Measurements from ENCODE around the gene C17orf113. TPM values are rescaled to one million over a fixed set of nuclear protein-coding genes. Genes with fewer than 3 reads are reported as not detected.

C17orf113 gene
- total and polyA plus RNA-seq, 2 of the 4 experiments (the other 2 are of a cell fraction), result under 0.01 to 0.03 TPM

GRCh38 chr17:42056635-42057034, 6.2 kb upstream of the C17orf113 start:
- intact Hi-C loops (cut with micrococcal nuclease), result no loop called here
- Histone ChIP-seq H3K36me3 (ENCODE audit: control insufficient read depth, insufficient read depth, low read length) (no peaks in the 10 kb centered on the region), H3K4ac (ENCODE audit: low read depth, low read length) (no peak overlapping the region), H4K5ac (ENCODE audit: low read depth, low read length) (no peak overlapping the region), H3K27me3 (ENCODE audit: control insufficient read depth, insufficient read depth, low read length) (peaks cover 73% of the 10 kb centered on the region), H3K14ac (replicated peaks; ENCODE audit: low read depth, low read length) (no peak overlapping the region), H3K9me1 (ENCODE audit: insufficient read depth, low read length) (peaks cover 3% of the 10 kb centered on the region; the same call in 1 of the 2 replicates), H4K8ac (ENCODE audit: low read depth in 2 of 2, low read length in 2 of 2) (no peak overlapping the region), H4K91ac (ENCODE audit: insufficient read depth, low read depth, low read length) (no peak overlapping the region), H3K4me1 (ENCODE audit: control insufficient read depth, insufficient read depth, low read length) (no peaks in the 10 kb centered on the region), H3K9ac (ENCODE audit: low read depth, low read length) (no peak overlapping the region), H3K4me2 (ENCODE audit: low read depth, low read length) (no peak overlapping the region), H3K27ac (ENCODE audit: insufficient read depth, low read length) (no peak overlapping the region), H2AFZ (replicated peaks; ENCODE audit: low read length, poor library complexity) (no peak overlapping the region), H2BK5ac (ENCODE audit: low read depth, low read length, poor library complexity, severe bottlenecking) (no peak overlapping the region), H2AK9ac (replicated peaks; ENCODE audit: low read depth, low read length, poor library complexity) (no peak overlapping the region), H2BK15ac (ENCODE audit: low read depth, low read length) (no peak overlapping the region), H2BK20ac (ENCODE audit: low read depth, low read length) (no peak overlapping the region), H2AK5ac (ENCODE audit: low read depth, low read length) (no peak overlapping the region), H3K79me1 (ENCODE audit: low read depth in 1 of 2, low read length in 2 of 2) (no peaks in the 10 kb centered on the region), H2BK120ac (ENCODE audit: low read depth, low read length) (no peak overlapping the region), H4K20me1 (ENCODE audit: insufficient read depth, low read length) (no peaks in the 10 kb centered on the region), H3K23ac (ENCODE audit: low read depth, low read length) (no peak overlapping the region), H3K18ac (ENCODE audit: low read depth, low read length) (no peak overlapping the region), H3K56ac (ENCODE audit: extremely low read depth, insufficient read depth, low read length) (no peak overlapping the region), H3K9me3 (ENCODE audit: control insufficient read depth, insufficient read depth, low read length) (no peaks in the 10 kb centered on the region), H3K4me3 (ENCODE audit: insufficient read depth, low read depth, low read length) (no peak overlapping the region)
- TF ChIP-seq NFE2L2 (IDR thresholded peaks at IDR 0.05; ENCODE audit: low read depth, low read length), result no peak
- TF ChIP-seq FOS (IDR thresholded peaks at IDR 0.05; ENCODE audit: low read depth, low read length), result no peak
- TF ChIP-seq MAFK (IDR thresholded peaks at IDR 0.05; ENCODE audit: low read depth, low read length), result no peak
- no peak for TF ChIP-seq CEBPB (IDR thresholded peaks at IDR 0.05; ENCODE audit: low read depth, low read length)
- TF ChIP-seq RAD21 (IDR thresholded peaks at IDR 0.05; ENCODE audit: low read length), result no peak
- TF ChIP-seq CHD1 (IDR thresholded peaks at IDR 0.05; ENCODE audit: low read depth, low read length), result no peak
- TF ChIP-seq MAZ (IDR thresholded peaks at IDR 0.05; ENCODE audit: borderline replicate concordance, low read depth, low read length), result no peak
- CTCF ChIA-PET, result no interaction called here
- POLR2A ChIA-PET (ENCODE audit: unreplicated experiment), result no interaction called here
- dilution Hi-C loops (cut with HindIII; ENCODE audit: low sequenced_read_pairs, unreplicated experiment), result no loop called here
- BruUV-seq (replicated peaks), result no TSS peak
- in situ Hi-C loops (cut with MboI; ENCODE audit: low sequenced_read_pairs), result no loop called here
- DNase-seq, result no peak
- WGBS, 2 experiments (ENCODE audit: extremely low coverage in 2 of 2, insufficient read length in 1 of 2), result 79% methylated on average over 2 of the region's 3 CpGs; no CpG with 5 or more reads in 1 of the 2 experiments
- ATAC-seq (ENCODE audit: low read depth), result no peak

Data from IMR-90 (cell line).